IPS-20b (cell line): ENCODE results near the gene IVL.

Experiments
- H3K27ac ChIP-seq: one replicate; pipeline ENCODE4 v1.5.1; 2013; ENCODE audit warnings: low read length
- H3K27me3 ChIP-seq: 2 replicates; pipeline ENCODE4 v1.6.1; 2013; ENCODE audit warnings: mild to moderate bottlenecking, low read length, inconsistent platforms; ENCODE audit not compliant: insufficient read depth
- H3K36me3 ChIP-seq: 2 replicates; pipeline ENCODE4 v1.6.1; 2013; ENCODE audit warnings: low read depth, mild to moderate bottlenecking, inconsistent platforms, low read length, moderate library complexity; ENCODE audit not compliant: insufficient read depth
- H3K4me1 ChIP-seq: 2 replicates; pipeline ENCODE4 v1.6.1; 2013; ENCODE audit warnings: mild to moderate bottlenecking, control low read depth, inconsistent platforms, low read length, moderate library complexity; ENCODE audit not compliant: insufficient read depth
- H3K4me3 ChIP-seq: 2 replicates; pipeline ENCODE4 v1.5.1; 2013; ENCODE audit warnings: mild to moderate bottlenecking, low read length, inconsistent platforms
- H3K9ac ChIP-seq: 2 replicates; pipeline ENCODE4 v1.6.1; 2013; ENCODE audit warnings: low read depth, mild to moderate bottlenecking, inconsistent platforms, low read length, moderate library complexity
- H3K9me3 ChIP-seq: 2 replicates; pipeline ENCODE4 v1.6.1; 2013; ENCODE audit warnings: mild to moderate bottlenecking, low read depth, low read length, inconsistent platforms; ENCODE audit not compliant: insufficient read depth

IVL gene

DNA sequence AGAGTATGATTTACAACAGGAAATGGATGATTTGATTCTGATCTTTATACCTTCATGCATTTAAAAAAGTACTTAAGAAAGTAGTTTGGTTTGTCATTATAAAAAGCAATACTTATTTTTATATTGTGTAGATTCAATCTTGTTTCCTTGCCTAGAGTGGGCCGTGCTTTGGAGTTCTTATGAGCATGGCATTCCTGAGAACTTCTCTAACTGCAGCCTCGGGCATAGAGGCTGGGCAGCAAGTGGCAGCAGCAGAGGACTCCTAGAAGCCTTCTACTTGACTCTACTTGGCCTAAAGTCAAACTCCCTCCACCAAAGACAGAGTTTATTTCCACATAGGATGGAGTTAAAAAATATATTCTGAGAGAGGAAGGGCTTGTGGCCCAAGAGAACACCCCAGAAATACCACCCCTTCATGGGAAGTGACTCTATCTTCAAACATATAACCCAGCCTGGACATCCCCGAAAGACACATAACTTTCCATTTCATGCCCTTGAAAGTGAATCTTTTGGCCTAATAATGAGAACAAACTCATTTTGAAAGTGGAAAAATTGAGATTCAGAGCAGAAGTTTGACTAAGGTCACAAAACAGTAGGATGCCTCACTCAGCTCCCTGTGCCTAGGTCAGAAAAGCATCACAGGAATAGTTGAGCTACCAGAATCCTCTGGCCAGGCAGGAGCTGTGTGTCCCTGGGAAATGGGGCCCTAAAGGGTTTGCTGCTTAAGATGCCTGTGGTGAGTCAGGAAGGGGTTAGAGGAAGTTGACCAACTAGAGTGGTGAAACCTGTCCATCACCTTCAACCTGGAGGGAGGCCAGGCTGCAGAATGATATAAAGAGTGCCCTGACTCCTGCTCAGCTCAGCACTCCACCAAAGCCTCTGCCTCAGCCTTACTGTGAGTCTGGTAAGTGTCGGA is at the start of gene IVL:
Gene IVL, plus strand, starts transcription at position 861 of the 916 bp plus-strand sequence. CDS start 1,252 bp downstream, outside the sequence.
- Histone ChIP-seq H3K4me1 (no peaks in the 10 kb centered on the region), H3K36me3 (no peaks in the 10 kb centered on the region), H3K4me3 (no peak within 1 kb of the TSS), H3K9ac (no peak within 1 kb of the TSS), H3K27ac (no peak within 1 kb of the TSS), H3K9me3 (peaks cover 30% of the 10 kb centered on the region), H3K27me3 (no peaks in the 10 kb centered on the region)

DNA sequence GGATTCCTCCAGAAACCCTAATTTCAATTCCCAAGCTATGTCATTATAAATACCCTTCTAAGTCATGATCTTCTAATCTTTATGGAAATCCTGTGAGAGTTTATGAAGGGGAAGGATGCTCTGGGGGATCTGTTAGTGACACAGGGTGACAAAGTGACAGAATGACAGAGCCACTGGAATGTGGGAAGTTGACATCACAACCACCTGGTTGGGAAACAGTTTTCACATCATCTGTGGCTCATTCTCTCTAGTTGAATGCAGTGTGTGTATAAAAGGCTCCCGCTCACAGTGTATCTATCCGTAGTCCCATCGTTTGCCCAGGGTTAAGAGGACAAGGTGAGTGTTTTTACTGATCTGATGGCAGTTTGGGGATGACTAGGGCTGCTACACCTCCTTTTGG is 48.6 kb upstream of the IVL start, which contains the start of gene LCE7A:
Gene LCE7A, plus strand, starts transcription at position 301 of the 400 bp plus-strand sequence. CDS start 702 bp downstream, outside the sequence.
- Histone ChIP-seq H3K4me3 (no peak within 1 kb of the TSS), H3K9ac (no peak within 1 kb of the TSS), H3K36me3 (no peaks in the 10 kb centered on the region), H3K9me3 (peaks cover 72% of the 10 kb centered on the region), H3K27me3 (no peaks in the 10 kb centered on the region), H3K4me1 (no peaks in the 10 kb centered on the region), H3K27ac (no peak within 1 kb of the TSS)

- no peak overlapping the region for H3K4me3 ChIP-seq
- H3K27me3 ChIP-seq = no peaks in the 10 kb centered on the region
- H3K36me3 ChIP-seq = no peaks in the 10 kb centered on the region
- H3K4me1 ChIP-seq = no peaks in the 10 kb centered on the region
- no peak overlapping the region for H3K9ac ChIP-seq
- no peak overlapping the region for H3K27ac ChIP-seq
- H3K9me3 ChIP-seq = peaks cover 68% of the 10 kb centered on the region
These were observed 48.2 kb upstream of the IVL start for GRCh38 chr1:152860129-152860528.

DNA sequence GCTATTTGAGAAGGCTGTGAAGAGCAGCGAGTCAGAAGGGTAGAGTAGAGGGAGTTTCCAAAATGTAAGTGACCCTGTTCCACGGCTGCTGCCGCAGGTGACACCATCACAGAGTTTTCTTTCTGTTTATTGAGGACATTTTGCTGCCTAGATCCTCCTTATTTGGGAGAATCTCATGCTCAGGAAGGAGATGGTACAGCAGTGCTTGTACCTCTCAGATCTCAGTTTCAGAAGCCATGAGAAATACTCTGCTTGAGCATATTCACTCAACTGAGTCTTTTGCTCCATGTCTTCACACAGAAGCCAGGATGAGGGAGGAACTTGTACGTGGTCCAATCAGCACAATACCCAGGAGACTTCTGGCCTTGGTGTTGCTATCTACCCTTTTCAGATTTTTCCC is 47.0 kb upstream of the IVL start:
- H3K9ac ChIP-seq = no peak overlapping the region
- peaks cover 56% of the 10 kb centered on the region for H3K9me3 ChIP-seq
- H3K4me3 ChIP-seq = no peak overlapping the region
- H3K27ac ChIP-seq = no peak overlapping the region
- no peaks in the 10 kb centered on the region for H3K27me3 ChIP-seq
- no peaks in the 10 kb centered on the region for H3K36me3 ChIP-seq
- H3K4me1 ChIP-seq = no peaks in the 10 kb centered on the region

- H3K4me1 ChIP-seq = no peaks in the 10 kb centered on the region
- H3K27ac ChIP-seq = no peak overlapping the region
- H3K9me3 ChIP-seq = peaks cover 33% of the 10 kb centered on the region
- no peak overlapping the region for H3K4me3 ChIP-seq
- no peaks in the 10 kb centered on the region for H3K36me3 ChIP-seq
- no peaks in the 10 kb centered on the region for H3K27me3 ChIP-seq
- no peak overlapping the region for H3K9ac ChIP-seq
These were observed 43.9 kb upstream of the IVL start for GRCh38 chr1:152864443-152864842.

DNA sequence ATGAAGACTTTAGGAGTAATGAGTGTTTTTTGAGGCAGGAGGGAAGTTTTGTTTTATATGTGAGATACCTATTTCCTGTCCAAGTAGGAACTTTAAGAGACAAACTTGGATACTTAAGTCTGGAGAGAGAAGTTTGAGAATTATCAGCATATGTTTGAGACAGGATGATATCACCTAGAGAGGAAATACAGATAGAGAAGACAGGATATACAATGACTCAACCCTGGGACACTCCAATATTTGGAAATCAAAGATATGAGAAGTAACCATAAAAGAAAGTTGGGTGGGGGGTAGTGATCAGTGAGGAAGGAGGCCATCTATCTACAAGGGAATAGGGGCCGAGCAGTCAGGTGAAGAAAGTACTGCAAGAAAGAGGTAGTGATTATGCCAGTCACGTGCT is 42.0 kb upstream of the IVL start:
- Histone ChIP-seq H3K9ac (no peak overlapping the region), H3K27me3 (no peaks in the 10 kb centered on the region), H3K27ac (no peak overlapping the region), H3K4me3 (no peak overlapping the region), H3K4me1 (no peaks in the 10 kb centered on the region), H3K9me3 (peaks cover 20% of the 10 kb centered on the region), H3K36me3 (no peaks in the 10 kb centered on the region)

- H3K9me3 ChIP-seq = peaks cover 5% of the 10 kb centered on the region; the same call in 1 of the 2 replicates
- H3K9ac ChIP-seq = no peak overlapping the region
- H3K27me3 ChIP-seq = no peaks in the 10 kb centered on the region
- no peak overlapping the region for H3K27ac ChIP-seq
- no peaks in the 10 kb centered on the region for H3K4me1 ChIP-seq
- H3K4me3 ChIP-seq = no peak overlapping the region
- H3K36me3 ChIP-seq = no peaks in the 10 kb centered on the region
These were observed 38.4 kb upstream of the IVL start for GRCh38 chr1:152869808-152870419.

- no peaks in the 10 kb centered on the region for H3K36me3 ChIP-seq
- no peaks in the 10 kb centered on the region for H3K4me1 ChIP-seq
- H3K9me3 ChIP-seq = peaks cover 5% of the 10 kb centered on the region; the same call in 1 of the 2 replicates
- no peak overlapping the region for H3K4me3 ChIP-seq
- no peak overlapping the region for H3K27ac ChIP-seq
- no peak overlapping the region; the same call in 1 of the 2 replicates for H3K9ac ChIP-seq
- no peaks in the 10 kb centered on the region for H3K27me3 ChIP-seq
These were observed 37.3 kb upstream of the IVL start for GRCh38 chr1:152870831-152871730.

GRCh38 chr1:152871731-152872126 is 36.6 kb upstream of the IVL start:
- no peak overlapping the region for H3K4me3 ChIP-seq
- H3K9me3 ChIP-seq = peaks cover 2% of the 10 kb centered on the region; the same call in 1 of the 2 replicates
- H3K27ac ChIP-seq = no peak overlapping the region
- no peaks in the 10 kb centered on the region for H3K4me1 ChIP-seq
- H3K9ac ChIP-seq = no peak overlapping the region
- H3K27me3 ChIP-seq = no peaks in the 10 kb centered on the region
- no peaks in the 10 kb centered on the region for H3K36me3 ChIP-seq

GRCh38 chr1:152873495-152873894 is 34.9 kb upstream of the IVL start:
- no peak overlapping the region for H3K4me3 ChIP-seq
- H3K9ac ChIP-seq = no peak overlapping the region
- H3K9me3 ChIP-seq = no peaks in the 10 kb centered on the region
- no peaks in the 10 kb centered on the region for H3K4me1 ChIP-seq
- H3K27ac ChIP-seq = no peak overlapping the region
- no peaks in the 10 kb centered on the region for H3K27me3 ChIP-seq
- no peaks in the 10 kb centered on the region for H3K36me3 ChIP-seq

DNA sequence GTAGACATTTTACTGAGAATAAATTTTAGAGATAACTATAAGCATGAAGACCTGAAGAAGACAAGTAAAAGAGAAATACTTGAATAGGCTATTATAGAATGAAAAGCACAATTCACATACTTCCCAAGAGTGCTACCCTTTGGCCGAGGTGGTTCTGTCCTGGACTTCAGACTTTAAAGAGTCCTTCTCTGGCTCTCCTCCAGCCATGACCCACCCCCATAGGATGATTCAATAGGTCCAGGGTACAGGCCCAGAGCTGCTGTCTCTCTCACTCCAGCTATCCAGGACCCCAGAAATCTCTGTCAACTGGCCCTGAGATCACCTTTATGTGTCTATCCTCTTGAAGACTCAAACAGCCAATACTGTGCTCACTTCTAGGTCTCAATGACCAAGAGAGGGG is 31.5 kb upstream of the IVL start:
- no peaks in the 10 kb centered on the region for H3K27me3 ChIP-seq
- no peak overlapping the region for H3K4me3 ChIP-seq
- no peaks in the 10 kb centered on the region; the same call in 1 of the 2 replicates for H3K9me3 ChIP-seq
- no peak overlapping the region for H3K9ac ChIP-seq
- no peaks in the 10 kb centered on the region for H3K4me1 ChIP-seq
- H3K36me3 ChIP-seq = no peaks in the 10 kb centered on the region
- no peak overlapping the region for H3K27ac ChIP-seq
